SK-N-SH (cell line): ENCODE results near the gene CKS1B. TPM values are rescaled to one million over a fixed set of nuclear protein-coding genes. Genes with fewer than 3 reads are reported as not detected.

ENCODE experiments used
- CTCF ChIA-PET: fragments of 300-600, 350-600 bp; formaldehyde crosslinking; extraction: SDS; loops from one replicate; lab custom pipeline; 2021; lab: Yijun Ruan, JAX
- POLR2A ChIA-PET: fragments of 350-600 bp; sonication (Branson Sonifier 250); formaldehyde crosslinking; extraction: SDS; loops from one replicate; lab custom pipeline; 2020; ENCODE audit warnings: antibody characterized with exemption, inconsistent platforms; lab: Yijun Ruan, JAX
- DNase-seq: peaks from one replicate; pipeline ENCODE4 v3.0.0; 2012
- H2AFZ ChIP-seq: fragments of 200-600 bp; sonication (generic); 2 replicates; pipeline ENCODE4 v1.8.1; 2016; ENCODE audit warnings: antibody characterized with exemption, mild to moderate bottlenecking, low read depth
- H3F3A ChIP-seq: fragments of 200-600 bp; sonication (generic); replicated peaks from 2 replicates; pipeline ENCODE3; 2016; ENCODE audit warnings: antibody characterized with exemption, mild to moderate bottlenecking; ENCODE audit not compliant: insufficient read depth
- H3K27ac ChIP-seq, 2 experiments: fragments of 200-500 bp in 1 of 2; fragments of 200-600 bp in 1 of 2; sonication (Bioruptor generic) in 1 of 2; sonication (generic), shearing (Covaris generic) in 1 of 2; 2 replicates each; pipeline versions ENCODE4 v1.5.1 to v1.6.1; 2014 to 2016; ENCODE audit warnings: low read depth in 2 of 2, inconsistent platforms in 1 of 2, low read length in 1 of 2, mild to moderate bottlenecking in 1 of 2, mixed read lengths in 1 of 2
- H3K27me3 ChIP-seq: fragments of 200-600 bp; sonication (generic), shearing (Covaris generic); 2 replicates; pipeline ENCODE4 v1.6.1; 2016; ENCODE audit warnings: mixed run types; ENCODE audit not compliant: insufficient read depth
- H3K36me3 ChIP-seq, 2 experiments: fragments of 200-500 bp in 1 of 2; fragments of 200-600 bp in 1 of 2; sonication (Bioruptor generic) in 1 of 2; sonication (generic) in 1 of 2; replicated peaks in 1 of 2; 2 replicates each; pipeline versions ENCODE3 to v1.5.1; 2014 to 2016; ENCODE audit warnings: low read length in 1 of 2, mild to moderate bottlenecking in 1 of 2; ENCODE audit not compliant: insufficient read depth in 2 of 2, control insufficient read depth in 1 of 2
- H3K4me1 ChIP-seq, 2 experiments: fragments of 200-500 bp in 1 of 2; fragments of 200-600 bp in 1 of 2; sonication (Bioruptor generic) in 1 of 2; sonication (generic), shearing (Covaris generic) in 1 of 2; 2 replicates each; pipeline versions ENCODE4 v1.5.1 to v1.6.1; 2014 to 2016; ENCODE audit warnings: low read depth in 1 of 2, low read length in 1 of 2, mixed run types in 1 of 2; ENCODE audit not compliant: insufficient read depth in 2 of 2, control insufficient read depth in 1 of 2
- H3K4me2 ChIP-seq: fragments of 200-600 bp; sonication (generic), shearing (Covaris generic); 2 replicates; pipeline ENCODE4 v1.6.1; 2017; ENCODE audit warnings: mixed run types
- H3K4me3 ChIP-seq, 2 experiments: fragments of 200-500 bp in 1 of 2; fragments of 200-600 bp in 1 of 2; sonication (Bioruptor generic) in 1 of 2; sonication (generic), shearing (Covaris generic) in 1 of 2; 2 replicates each; pipeline versions ENCODE4 v1.5.1 to v1.8.1; 2014 to 2016; ENCODE audit warnings: low read depth in 2 of 2, inconsistent platforms in 1 of 2, low read length in 1 of 2, mild to moderate bottlenecking in 1 of 2, mixed read lengths in 1 of 2, moderate library complexity in 1 of 2
- H3K79me2 ChIP-seq: fragments of 200-600 bp; sonication (generic); 2 replicates; pipeline ENCODE4 v1.8.1; 2017; ENCODE audit warnings: mild to moderate bottlenecking; ENCODE audit not compliant: insufficient read depth
- H3K9ac ChIP-seq: fragments of 200-600 bp; sonication (generic); 2 replicates; pipeline ENCODE4 v1.6.1; 2017; ENCODE audit warnings: mixed run types
- H3K9me2 ChIP-seq: fragments of 200-600 bp; sonication (generic); 2 replicates; pipeline ENCODE4 v1.6.1; 2017; ENCODE audit warnings: mixed run types
- H3K9me3 ChIP-seq: fragments of 200-600 bp; sonication (generic); 2 replicates; pipeline ENCODE4 v1.6.1; 2017; ENCODE audit warnings: mixed run types, mild to moderate bottlenecking, moderate library complexity
- H4K20me1 ChIP-seq: fragments of 200-600 bp; sonication (generic); 2 replicates; pipeline ENCODE4 v1.6.1; 2017; ENCODE audit warnings: mild to moderate bottlenecking, mixed run types; ENCODE audit not compliant: insufficient read depth
- CHD2 ChIP-seq: fragments of 150-350 bp; IDR thresholded peaks from 2 replicates; pipeline ENCODE4 v1.6.1; 2018; ENCODE audit warnings: low read length; ENCODE audit not compliant: partially characterized antibody
- ELF1 ChIP-seq: IDR thresholded peaks from 2 replicates; pipeline ENCODE4 v1.4.0; 2012
- FOSL2 ChIP-seq: IDR thresholded peaks from 2 replicates; pipeline ENCODE4 v1.4.0; 2012; ENCODE audit warnings: low read depth, mild to moderate bottlenecking, moderate library complexity, borderline replicate concordance
- GABPA ChIP-seq: IDR thresholded peaks from 2 replicates; pipeline ENCODE4 v1.4.0; 2012; ENCODE audit warnings: low read depth, mild to moderate bottlenecking
- MXI1 ChIP-seq: IDR thresholded peaks from 2 replicates; pipeline ENCODE4 v1.6.1; 2012; ENCODE audit warnings: mild to moderate bottlenecking, low read depth, low read length, improper control_type of control experiment
- NRF1 ChIP-seq: IDR thresholded peaks from 2 replicates; pipeline ENCODE4 v1.6.1; 2012; ENCODE audit warnings: low read depth, mild to moderate bottlenecking, low read length
- SIN3A ChIP-seq: IDR thresholded peaks from 2 replicates; pipeline ENCODE4 v1.6.1; 2012; ENCODE audit warnings: low read depth, mild to moderate bottlenecking, low read length, moderate library complexity, borderline replicate concordance
- TAF1 ChIP-seq: IDR thresholded peaks from 2 replicates; pipeline ENCODE4 v1.6.1; 2012; ENCODE audit warnings: low read depth, mild to moderate bottlenecking, low read length, moderate library complexity, borderline replicate concordance
- TCF12 ChIP-seq: IDR thresholded peaks from 2 replicates; pipeline ENCODE4 v1.4.0; 2012
- USF2 ChIP-seq: fragments of 150-350 bp; IDR thresholded peaks from 2 replicates; pipeline ENCODE4 v1.6.1; 2017; ENCODE audit warnings: antibody characterized with exemption, low read length, low read depth, borderline replicate concordance
- WGBS: methylation state at CpG from one replicate; pipeline ENCODE4 v1.1.6; 2017; ENCODE audit warnings: low lambda C conversion rate; 5-methylcytosine and 5-hydroxymethylcytosine counted together
- polyA plus RNA-seq, 3 experiments: library from polyadenylated mRNA; depleted of rRNA; stranded (reverse); fragments of >200 nt; gene quantifications; 2 replicates each; pipeline ENCODE4 v1.2.3, GENCODE V29; 2012
- TF ChIP-seq, protein P1 (sequence below): IDR thresholded peaks from 2 replicates; pipeline ENCODE4 v1.4.0; 2012; ENCODE audit warnings: low read depth
- TF ChIP-seq, protein P2 (sequence below): IDR thresholded peaks from 2 replicates; pipeline ENCODE4 v1.6.1; 2012; ENCODE audit warnings: mild to moderate bottlenecking, low read depth, low read length, moderate library complexity
- TF ChIP-seq, protein P3 (sequence below): IDR thresholded peaks from 2 replicates; pipeline ENCODE4; 2012

CKS1B gene
- polyA plus RNA-seq, 1 of the 3 experiments (the other 2 are of a cell fraction): 308 TPM

GRCh38 chr1:154970631-154971340 lies 3.7 kb upstream of the CKS1B start, which contains the start of gene SHC1 (continued):
- TF ChIP-seq, protein P1, sequence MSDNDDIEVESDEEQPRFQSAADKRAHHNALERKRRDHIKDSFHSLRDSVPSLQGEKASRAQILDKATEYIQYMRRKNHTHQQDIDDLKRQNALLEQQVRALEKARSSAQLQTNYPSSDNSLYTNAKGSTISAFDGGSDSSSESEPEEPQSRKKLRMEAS: peak; percentile 47
- TF ChIP-seq CHD2: peak; percentile 71
- TF ChIP-seq TAF1: peak; percentile 95
- TF ChIP-seq FOSL2: peak; percentile 64; the same call in 1 of the 2 replicates
- no peak for TF ChIP-seq TCF12
- TF ChIP-seq NRF1: no peak
- TF ChIP-seq SIN3A: peak; percentile 53; the same call in 1 of the 2 replicates

GRCh38 chr1:154971341-154971998 lies 3.0 kb upstream of the CKS1B start:
- CTCF ChIA-PET: interaction anchor here (1.0 to 37.5 kb wide), 9 partner anchors 11 to 196 kb away, joined by 3 to 640 read pairs (median 7); partner anchors contain the start of genes FLAD1, LENEP, PYGO2 and ZBTB7B
- Histone ChIP-seq H3K4me1 (peaks cover 18 to 65% of the 10 kb centered on the region in 2 experiments), H3K4me2 (peak overlapping the region; percentile 98), H4K20me1 (peaks cover 27% of the 10 kb centered on the region), H3K36me3 (peaks cover 18 to 20% of the 10 kb centered on the region in 2 experiments), H3K27me3 (no peaks in the 10 kb centered on the region), H3K27ac (peak overlapping the region; percentile 97 to 99)
- POLR2A ChIA-PET: interaction anchor here (1.2 to 3.7 kb wide), 7 partner anchors 8 to 30 kb away, joined by 7 to 25 read pairs (median 15); partner anchors contain the start of genes FLAD1, PBXIP1 and PYGO2
- TF ChIP-seq GABPA (no peak), USF2 (no peak), MXI1 (no peak), FOSL2 (no peak), ELF1 (no peak)
- TF ChIP-seq, protein P2, sequence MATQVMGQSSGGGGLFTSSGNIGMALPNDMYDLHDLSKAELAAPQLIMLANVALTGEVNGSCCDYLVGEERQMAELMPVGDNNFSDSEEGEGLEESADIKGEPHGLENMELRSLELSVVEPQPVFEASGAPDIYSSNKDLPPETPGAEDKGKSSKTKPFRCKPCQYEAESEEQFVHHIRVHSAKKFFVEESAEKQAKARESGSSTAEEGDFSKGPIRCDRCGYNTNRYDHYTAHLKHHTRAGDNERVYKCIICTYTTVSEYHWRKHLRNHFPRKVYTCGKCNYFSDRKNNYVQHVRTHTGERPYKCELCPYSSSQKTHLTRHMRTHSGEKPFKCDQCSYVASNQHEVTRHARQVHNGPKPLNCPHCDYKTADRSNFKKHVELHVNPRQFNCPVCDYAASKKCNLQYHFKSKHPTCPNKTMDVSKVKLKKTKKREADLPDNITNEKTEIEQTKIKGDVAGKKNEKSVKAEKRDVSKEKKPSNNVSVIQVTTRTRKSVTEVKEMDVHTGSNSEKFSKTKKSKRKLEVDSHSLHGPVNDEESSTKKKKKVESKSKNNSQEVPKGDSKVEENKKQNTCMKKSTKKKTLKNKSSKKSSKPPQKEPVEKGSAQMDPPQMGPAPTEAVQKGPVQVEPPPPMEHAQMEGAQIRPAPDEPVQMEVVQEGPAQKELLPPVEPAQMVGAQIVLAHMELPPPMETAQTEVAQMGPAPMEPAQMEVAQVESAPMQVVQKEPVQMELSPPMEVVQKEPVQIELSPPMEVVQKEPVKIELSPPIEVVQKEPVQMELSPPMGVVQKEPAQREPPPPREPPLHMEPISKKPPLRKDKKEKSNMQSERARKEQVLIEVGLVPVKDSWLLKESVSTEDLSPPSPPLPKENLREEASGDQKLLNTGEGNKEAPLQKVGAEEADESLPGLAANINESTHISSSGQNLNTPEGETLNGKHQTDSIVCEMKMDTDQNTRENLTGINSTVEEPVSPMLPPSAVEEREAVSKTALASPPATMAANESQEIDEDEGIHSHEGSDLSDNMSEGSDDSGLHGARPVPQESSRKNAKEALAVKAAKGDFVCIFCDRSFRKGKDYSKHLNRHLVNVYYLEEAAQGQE: no peak
- TF ChIP-seq, protein P3, sequence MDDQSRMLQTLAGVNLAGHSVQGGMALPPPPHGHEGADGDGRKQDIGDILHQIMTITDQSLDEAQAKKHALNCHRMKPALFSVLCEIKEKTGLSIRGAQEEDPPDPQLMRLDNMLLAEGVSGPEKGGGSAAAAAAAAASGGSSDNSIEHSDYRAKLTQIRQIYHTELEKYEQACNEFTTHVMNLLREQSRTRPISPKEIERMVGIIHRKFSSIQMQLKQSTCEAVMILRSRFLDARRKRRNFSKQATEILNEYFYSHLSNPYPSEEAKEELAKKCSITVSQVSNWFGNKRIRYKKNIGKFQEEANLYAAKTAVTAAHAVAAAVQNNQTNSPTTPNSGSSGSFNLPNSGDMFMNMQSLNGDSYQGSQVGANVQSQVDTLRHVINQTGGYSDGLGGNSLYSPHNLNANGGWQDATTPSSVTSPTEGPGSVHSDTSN: no peak
- TF ChIP-seq, all 33 proteins: peak for 0
- Histone ChIP-seq H3F3A (peaks cover 39% of the 10 kb centered on the region), H3K9me2 (no peaks in the 10 kb centered on the region), H3K9ac (peak overlapping the region; percentile 88), H3K4me3 (peak overlapping the region; percentile 4 to 90), H3K79me2 (peaks cover 70% of the 10 kb centered on the region), H3K9me3 (no peaks in the 10 kb centered on the region), H2AFZ (no peak overlapping the region)
- WGBS: 57% methylated on average over 10 of the region's 10 CpGs
- DNase-seq: no peak
